BJ (cell line): ENCODE results near the gene TMEM86A. TPM values are rescaled to one million over a fixed set of nuclear protein-coding genes. Genes with fewer than 3 reads are reported as not detected.

Source experiments
- CTCF ChIA-PET: fragments of 350-600 bp; formaldehyde crosslinking; extraction: SDS; loops from one replicate; lab custom pipeline; 2021; ENCODE audit warnings: antibody characterized with exemption, inconsistent platforms; lab: Yijun Ruan, JAX
- POLR2A ChIA-PET: fragments of 300-600 bp; sonication (Branson Sonifier 250); formaldehyde crosslinking; extraction: SDS; loops from one replicate; lab custom pipeline; 2021; ENCODE audit warnings: antibody characterized with exemption; lab: Charles Lee
- DNase-seq: peaks from one replicate; pipeline ENCODE4 v3.0.0-alpha.2; 2011; ENCODE audit warnings: low read depth
- H3K27me3 ChIP-seq: 2 replicates; pipeline ENCODE4 v1.6.0; 2011; ENCODE audit warnings: low read length; ENCODE audit not compliant: control insufficient read depth, insufficient read depth
- H3K36me3 ChIP-seq: 2 replicates; pipeline ENCODE4 v1.5.1; 2011; ENCODE audit warnings: low read length; ENCODE audit not compliant: control insufficient read depth, insufficient read depth
- H3K4me3 ChIP-seq: 2 replicates; pipeline ENCODE4 v1.5.1; 2011; ENCODE audit warnings: low read depth, mild to moderate bottlenecking, control low read depth, low read length
- CTCF ChIP-seq: IDR thresholded peaks from 2 replicates; pipeline ENCODE4 v1.5.1; 2011; ENCODE audit warnings: low read depth, mild to moderate bottlenecking, control low read depth, inconsistent platforms, low read length, moderate library complexity; ENCODE audit not compliant: insufficient read depth
- polyA plus RNA-seq: library from polyadenylated mRNA; depleted of rRNA; stranded (reverse); fragments of >200 nt; gene quantifications from 2 replicates; pipeline ENCODE4 v1.2.3, GENCODE V29; 2011

The TMEM86A gene
- polyA plus RNA-seq, 1 experiment, result 0.71 TPM

- Histone ChIP-seq H3K36me3 (no peaks in the 10 kb centered on the region), H3K4me3 (no peak overlapping the region), H3K27me3 (no peaks in the 10 kb centered on the region; the same call in 1 of the 2 replicates)
- no peak for TF ChIP-seq CTCF
- no peak for DNase-seq
- CTCF ChIA-PET, result interaction anchor here (1.2 to 1.4 kb wide), 3 partner anchors 8 to 14 kb away, joined by 4 to 6 read pairs (median 4); no protein-coding TSS in a partner anchor
- POLR2A ChIA-PET, result no interaction called here
Measured at GRCh38 chr11:18713646-18714442, 15.3 kb downstream of the TMEM86A start.

GRCh38 chr11:18714443-18714780 is 15.8 kb downstream of the TMEM86A start:
- no peak for DNase-seq
- CTCF ChIA-PET, result no interaction called here
- no peak for TF ChIP-seq CTCF
- H3K36me3 ChIP-seq, result no peaks in the 10 kb centered on the region
- H3K27me3 ChIP-seq, result no peaks in the 10 kb centered on the region; the same call in 1 of the 2 replicates
- no peak overlapping the region for H3K4me3 ChIP-seq
- POLR2A ChIA-PET, result no interaction called here

GRCh38 chr11:18715476-18715875 is 16.9 kb downstream of the TMEM86A start:
- ChIA-PET CTCF (interaction anchor here (1.7 kb wide), 1 partner anchor 16 kb away, joined by 7 read pairs; no protein-coding TSS in a partner anchor), POLR2A (no interaction called here)
- Histone ChIP-seq H3K36me3 (no peaks in the 10 kb centered on the region), H3K27me3 (no peaks in the 10 kb centered on the region; the same call in 1 of the 2 replicates), H3K4me3 (no peak overlapping the region)
- no peak for DNase-seq
- TF ChIP-seq CTCF, result no peak

GRCh38 chr11:18720091-18720807 is 21.7 kb downstream of the TMEM86A start:
- no peak for DNase-seq
- POLR2A ChIA-PET, result interaction anchor here (0.6 kb wide), 1 partner anchor 87 kb away, joined by 3 read pairs; no protein-coding TSS in a partner anchor
- H3K4me3 ChIP-seq, result no peak overlapping the region
- CTCF ChIA-PET, result interaction anchor here (1.5 to 6.9 kb wide), 2 partner anchors 8 to 13 kb away, joined by 3 to 85 read pairs; no protein-coding TSS in a partner anchor
- no peak for TF ChIP-seq CTCF
- no peaks in the 10 kb centered on the region; the same call in 1 of the 2 replicates for H3K27me3 ChIP-seq
- H3K36me3 ChIP-seq, result no peaks in the 10 kb centered on the region
